Measurements from ENCODE around the gene TTC39B.
"Not testable (repeated sequence)": the region's sequence is repeated elsewhere in the genome, so short reads cannot be mapped to it uniquely, and the experiment has no call there.

The TTC39B gene

GRCh38 chr9:15306757-15307522, at the start of gene TTC39B:
Gene TTC39B (minus strand): TSS chr9:15307216. CDS start chr9:15307125, 91 bp downstream.
- peak; percentile 78 to 81 for DNase-seq

- DNase-seq: no peak
Measured at GRCh38 chr9:15355669-15356068, 48.7 kb upstream of the TTC39B start.

- DNase-seq: peak in 1 of 2 experiments; percentile 65
Measured at GRCh38 chr9:15354713-15355112, 47.7 kb upstream of the TTC39B start.

GRCh38 chr9:15353892-15354291, 46.9 kb upstream of the TTC39B start:
- DNase-seq: peak in 1 of 2 experiments; percentile 41

- no peak for DNase-seq
Measured at GRCh38 chr9:15352306-15352705, 45.3 kb upstream of the TTC39B start.

GRCh38 chr9:15349892-15350761, 43.1 kb upstream of the TTC39B start:
- peak in 1 of 2 experiments; percentile 22 for DNase-seq

GRCh38 chr9:15346837-15347236, 39.8 kb upstream of the TTC39B start:
- DNase-seq: no peak

GRCh38 chr9:15344191-15344590, 37.2 kb upstream of the TTC39B start:
- no peak for DNase-seq

- DNase-seq: no peak
Measured at GRCh38 chr9:15333376-15333881, 26.4 kb upstream of the TTC39B start.

GRCh38 chr9:15332939-15333338, 25.9 kb upstream of the TTC39B start:
- DNase-seq: no peak

GRCh38 chr9:15329539-15330109, 22.6 kb upstream of the TTC39B start:
- DNase-seq: no peak

- no peak for DNase-seq
Measured at GRCh38 chr9:15328946-15329345, 21.9 kb upstream of the TTC39B start.

- not testable (repeated sequence) for DNase-seq
Measured at GRCh38 chr9:15322695-15323094, 15.7 kb upstream of the TTC39B start.

- not testable (repeated sequence) for DNase-seq
Measured at GRCh38 chr9:15319661-15320060, 12.6 kb upstream of the TTC39B start.

- DNase-seq: no peak
Measured at GRCh38 chr9:15317836-15318235, 10.8 kb upstream of the TTC39B start.

GRCh38 chr9:15311607-15312006, 4.6 kb upstream of the TTC39B start:
- no peak for DNase-seq

- no peak for DNase-seq
Measured at GRCh38 chr9:15310107-15310850, 3.3 kb upstream of the TTC39B start.

GRCh38 chr9:15308511-15308910, 1.5 kb upstream of the TTC39B start:
- no peak for DNase-seq

GRCh38 chr9:15307523-15307841, 466 bp upstream of the TTC39B start:
- no peak for DNase-seq

GRCh38 chr9:15306068-15306756, 804 bp downstream of the TTC39B start:
- peak; percentile 46 to 70 for DNase-seq

- no peak for DNase-seq
Measured at GRCh38 chr9:15305470-15305869, 1.5 kb downstream of the TTC39B start.

GRCh38 chr9:15304632-15305031, 2.4 kb downstream of the TTC39B start:
- no peak for DNase-seq
